ENCODE results near the gene P2RY1. TPM values are rescaled to one million over a fixed set of nuclear protein-coding genes. Genes with fewer than 3 reads are reported as not detected.

P2RY1 gene
- total and polyA plus RNA-seq, 2 experiments from 2014 or later, result 15.2 to 59.8 TPM

DNA sequence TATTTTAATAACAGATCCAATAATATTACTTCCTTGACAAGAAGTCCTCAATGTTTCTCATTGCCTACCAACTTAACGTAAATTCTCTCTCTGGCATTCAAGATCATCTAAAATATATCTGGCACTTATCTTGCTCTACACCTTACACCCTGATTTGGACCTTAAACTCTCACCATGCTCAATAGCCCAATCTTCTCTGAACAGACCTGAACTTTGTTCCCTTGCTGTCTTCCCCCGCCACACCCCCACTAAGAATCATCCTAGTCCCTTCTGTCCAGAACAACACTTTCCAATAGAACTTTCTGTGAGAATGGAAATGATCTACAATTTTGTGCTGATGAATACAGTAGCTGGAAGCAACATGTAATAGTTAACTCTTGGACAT is 44.9 kb downstream of the P2RY1 start:
- no peaks in the 10 kb centered on the region for H3K9me2 ChIP-seq (ENCODE audit: insufficient read depth)
- TF ChIP-seq, protein P1, sequence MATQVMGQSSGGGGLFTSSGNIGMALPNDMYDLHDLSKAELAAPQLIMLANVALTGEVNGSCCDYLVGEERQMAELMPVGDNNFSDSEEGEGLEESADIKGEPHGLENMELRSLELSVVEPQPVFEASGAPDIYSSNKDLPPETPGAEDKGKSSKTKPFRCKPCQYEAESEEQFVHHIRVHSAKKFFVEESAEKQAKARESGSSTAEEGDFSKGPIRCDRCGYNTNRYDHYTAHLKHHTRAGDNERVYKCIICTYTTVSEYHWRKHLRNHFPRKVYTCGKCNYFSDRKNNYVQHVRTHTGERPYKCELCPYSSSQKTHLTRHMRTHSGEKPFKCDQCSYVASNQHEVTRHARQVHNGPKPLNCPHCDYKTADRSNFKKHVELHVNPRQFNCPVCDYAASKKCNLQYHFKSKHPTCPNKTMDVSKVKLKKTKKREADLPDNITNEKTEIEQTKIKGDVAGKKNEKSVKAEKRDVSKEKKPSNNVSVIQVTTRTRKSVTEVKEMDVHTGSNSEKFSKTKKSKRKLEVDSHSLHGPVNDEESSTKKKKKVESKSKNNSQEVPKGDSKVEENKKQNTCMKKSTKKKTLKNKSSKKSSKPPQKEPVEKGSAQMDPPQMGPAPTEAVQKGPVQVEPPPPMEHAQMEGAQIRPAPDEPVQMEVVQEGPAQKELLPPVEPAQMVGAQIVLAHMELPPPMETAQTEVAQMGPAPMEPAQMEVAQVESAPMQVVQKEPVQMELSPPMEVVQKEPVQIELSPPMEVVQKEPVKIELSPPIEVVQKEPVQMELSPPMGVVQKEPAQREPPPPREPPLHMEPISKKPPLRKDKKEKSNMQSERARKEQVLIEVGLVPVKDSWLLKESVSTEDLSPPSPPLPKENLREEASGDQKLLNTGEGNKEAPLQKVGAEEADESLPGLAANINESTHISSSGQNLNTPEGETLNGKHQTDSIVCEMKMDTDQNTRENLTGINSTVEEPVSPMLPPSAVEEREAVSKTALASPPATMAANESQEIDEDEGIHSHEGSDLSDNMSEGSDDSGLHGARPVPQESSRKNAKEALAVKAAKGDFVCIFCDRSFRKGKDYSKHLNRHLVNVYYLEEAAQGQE (IDR thresholded peaks at IDR 0.05; ENCODE audit: unreplicated experiment), result no peak
- TF ChIP-seq STAT1 (IDR thresholded peaks at IDR 0.05; ENCODE audit: unreplicated experiment), result no peak
- TF ChIP-seq, protein P2, sequence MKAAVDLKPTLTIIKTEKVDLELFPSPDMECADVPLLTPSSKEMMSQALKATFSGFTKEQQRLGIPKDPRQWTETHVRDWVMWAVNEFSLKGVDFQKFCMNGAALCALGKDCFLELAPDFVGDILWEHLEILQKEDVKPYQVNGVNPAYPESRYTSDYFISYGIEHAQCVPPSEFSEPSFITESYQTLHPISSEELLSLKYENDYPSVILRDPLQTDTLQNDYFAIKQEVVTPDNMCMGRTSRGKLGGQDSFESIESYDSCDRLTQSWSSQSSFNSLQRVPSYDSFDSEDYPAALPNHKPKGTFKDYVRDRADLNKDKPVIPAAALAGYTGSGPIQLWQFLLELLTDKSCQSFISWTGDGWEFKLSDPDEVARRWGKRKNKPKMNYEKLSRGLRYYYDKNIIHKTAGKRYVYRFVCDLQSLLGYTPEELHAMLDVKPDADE (IDR thresholded peaks at IDR 0.05), result no peak
- no peak for TF ChIP-seq EZH2 (IDR thresholded peaks at IDR 0.05; ENCODE audit: low read depth, unreplicated experiment)
- TF ChIP-seq, protein P3, sequence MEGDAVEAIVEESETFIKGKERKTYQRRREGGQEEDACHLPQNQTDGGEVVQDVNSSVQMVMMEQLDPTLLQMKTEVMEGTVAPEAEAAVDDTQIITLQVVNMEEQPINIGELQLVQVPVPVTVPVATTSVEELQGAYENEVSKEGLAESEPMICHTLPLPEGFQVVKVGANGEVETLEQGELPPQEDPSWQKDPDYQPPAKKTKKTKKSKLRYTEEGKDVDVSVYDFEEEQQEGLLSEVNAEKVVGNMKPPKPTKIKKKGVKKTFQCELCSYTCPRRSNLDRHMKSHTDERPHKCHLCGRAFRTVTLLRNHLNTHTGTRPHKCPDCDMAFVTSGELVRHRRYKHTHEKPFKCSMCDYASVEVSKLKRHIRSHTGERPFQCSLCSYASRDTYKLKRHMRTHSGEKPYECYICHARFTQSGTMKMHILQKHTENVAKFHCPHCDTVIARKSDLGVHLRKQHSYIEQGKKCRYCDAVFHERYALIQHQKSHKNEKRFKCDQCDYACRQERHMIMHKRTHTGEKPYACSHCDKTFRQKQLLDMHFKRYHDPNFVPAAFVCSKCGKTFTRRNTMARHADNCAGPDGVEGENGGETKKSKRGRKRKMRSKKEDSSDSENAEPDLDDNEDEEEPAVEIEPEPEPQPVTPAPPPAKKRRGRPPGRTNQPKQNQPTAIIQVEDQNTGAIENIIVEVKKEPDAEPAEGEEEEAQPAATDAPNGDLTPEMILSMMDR (conservative IDR thresholded peaks at IDR 0.05; ENCODE audit: low read depth in 2 of 2), result no peak
- TF ChIP-seq POLR2AphosphoS5 (IDR thresholded peaks at IDR 0.05; ENCODE audit: low read depth), result no peak
- TF ChIP-seq EZH2phosphoT487 (IDR thresholded peaks at IDR 0.05; ENCODE audit: unreplicated experiment), result no peak
- no peak overlapping the region for H2AFZ ChIP-seq
- H3K27me3 ChIP-seq (ENCODE audit: insufficient read depth), result no peaks in the 10 kb centered on the region
- no peaks in the 10 kb centered on the region for H3K36me3 ChIP-seq (ENCODE audit: insufficient read depth)
- no peaks in the 10 kb centered on the region for H3K4me1 Mint-ChIP-seq
- H3K9me3 Mint-ChIP-seq, result peaks cover 2% of the 10 kb centered on the region; the same call in 2 of the 3 replicates
- no peak overlapping the region for H3K4me3 Mint-ChIP-seq
- ATAC-seq, result no peak
- no peaks in the 10 kb centered on the region for H3K4me1 ChIP-seq (ENCODE audit: insufficient read depth)
- H3K4me2 ChIP-seq, result no peak overlapping the region
- H3K27me3 Mint-ChIP-seq (ENCODE audit: insufficient read depth, low read depth, poor library complexity), result no peaks in the 10 kb centered on the region
- H3F3A ChIP-seq (replicated peaks; ENCODE audit: low read depth), result no peaks in the 10 kb centered on the region
- no peak overlapping the region for H3K4me3 ChIP-seq
- no peaks in the 10 kb centered on the region for H4K20me1 ChIP-seq (replicated peaks; ENCODE audit: insufficient read depth)
- H3K27ac Mint-ChIP-seq, result no peak overlapping the region
- H3K36me3 Mint-ChIP-seq (ENCODE audit: low read depth), result peaks cover 2% of the 10 kb centered on the region; the same call in 1 of the 3 replicates
- no peaks in the 10 kb centered on the region for H3K79me2 ChIP-seq (replicated peaks; ENCODE audit: insufficient read depth)
- DNase-seq (ENCODE audit: low spot score), result no peak
- no peak overlapping the region for H3K27ac ChIP-seq (ENCODE audit: low read depth)

DNA sequence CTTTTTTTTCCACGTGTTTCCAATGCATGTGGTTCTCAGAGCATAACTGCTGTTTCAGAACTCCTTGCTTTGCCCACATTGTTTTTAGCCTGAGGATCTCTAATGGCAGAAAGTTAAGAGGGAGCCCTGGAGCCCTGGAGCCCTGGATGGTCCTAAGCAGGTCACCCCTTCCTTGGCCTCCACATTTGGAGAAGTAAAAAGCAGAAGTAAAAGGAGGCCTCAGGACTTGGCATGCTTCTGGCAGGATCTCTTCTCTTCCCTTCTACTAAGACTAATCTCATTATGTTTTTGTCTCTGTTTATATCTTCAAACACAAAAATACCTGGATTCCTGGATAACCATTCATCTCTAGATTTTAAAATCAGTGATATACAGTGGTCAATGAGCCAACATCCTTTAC is 50.1 kb downstream of the P2RY1 start:
- no peak overlapping the region for H3K4me3 Mint-ChIP-seq
- 0 out of 2 replicates have a peak overlapping the region, but pooled peaks have one; percentile 31 for H3K27ac Mint-ChIP-seq
- no peaks in the 10 kb centered on the region for H3K9me3 Mint-ChIP-seq
- H3K4me2 ChIP-seq, result no peak overlapping the region
- no peaks in the 10 kb centered on the region for H3K27me3 Mint-ChIP-seq (ENCODE audit: insufficient read depth, low read depth, poor library complexity)
- H3K4me1 ChIP-seq (ENCODE audit: insufficient read depth), result no peaks in the 10 kb centered on the region
- no peak overlapping the region for H3K4me3 ChIP-seq
- H3F3A ChIP-seq (replicated peaks; ENCODE audit: low read depth), result no peaks in the 10 kb centered on the region
- H3K27me3 ChIP-seq (ENCODE audit: insufficient read depth), result no peaks in the 10 kb centered on the region
- no peaks in the 10 kb centered on the region for H3K36me3 ChIP-seq (ENCODE audit: insufficient read depth)
- H4K20me1 ChIP-seq (replicated peaks; ENCODE audit: insufficient read depth), result no peaks in the 10 kb centered on the region
- ATAC-seq, result no peak
- no peaks in the 10 kb centered on the region for H3K79me2 ChIP-seq (replicated peaks; ENCODE audit: insufficient read depth)
- H2AFZ ChIP-seq, result no peak overlapping the region
- H3K4me1 Mint-ChIP-seq, result no peaks in the 10 kb centered on the region
- H3K36me3 Mint-ChIP-seq (ENCODE audit: low read depth), result no peaks in the 10 kb centered on the region
- H3K9me2 ChIP-seq (ENCODE audit: insufficient read depth), result peaks cover 3% of the 10 kb centered on the region; the same call in 1 of the 2 replicates
- no peak overlapping the region for H3K27ac ChIP-seq (ENCODE audit: low read depth)
- DNase-seq (ENCODE audit: low spot score), result no peak
- TF ChIP-seq POLR2AphosphoS5 (IDR thresholded peaks at IDR 0.05; ENCODE audit: low read depth) (no peak), EZH2phosphoT487 (IDR thresholded peaks at IDR 0.05; ENCODE audit: unreplicated experiment) (no peak), ZNF331 (CRISPR knock-in tag; IDR thresholded peaks at IDR 0.05; ENCODE audit: low read depth) (no peak)
- TF ChIP-seq, protein P2 (IDR thresholded peaks at IDR 0.05), result no peak
- TF ChIP-seq, protein P1 (IDR thresholded peaks at IDR 0.05; ENCODE audit: unreplicated experiment), result no peak

Measured in GM23338 (cell line).